K562 (cell line): ENCODE results near the gene ST7. TPM values are rescaled to one million over a fixed set of nuclear protein-coding genes. Genes with fewer than 3 reads are reported as not detected.
A peak's percentile ranks its signal among the peaks of the same experiment; 100 is the strongest.

ENCODE experiments used
- ARID1B ChIP-seq: fragments of 450-650 bp; IDR thresholded peaks from 2 replicates; pipeline ENCODE4 v1.6.1; 2016; ENCODE audit warnings: antibody characterized with exemption, mild to moderate bottlenecking, inconsistent platforms
- CBFA2T3 ChIP-seq: fragments of 450-650 bp; IDR thresholded peaks from 2 replicates; pipeline ENCODE4 v1.6.1; 2017
- DPF2 ChIP-seq: fragments of 450-650 bp; IDR thresholded peaks from 2 replicates; pipeline ENCODE4 v1.6.1; 2016
- ETV1 ChIP-seq: fragments of 450-650 bp; conservative IDR thresholded peaks from 2 replicates; pipeline ENCODE4 v1.6.1; 2016; ENCODE audit warnings: missing genetic modification characterization, control low read depth, low read depth, missing compliant biosample characterization
- HDAC2 ChIP-seq: fragments of 450-650 bp; IDR thresholded peaks from 2 replicates; pipeline ENCODE4 v1.6.1; 2016; ENCODE audit warnings: mild to moderate bottlenecking
- LEF1 ChIP-seq: fragments of 450-650 bp; IDR thresholded peaks from 2 replicates; pipeline ENCODE4 v1.6.1; 2016; ENCODE audit warnings: mild to moderate bottlenecking
- STAT5A ChIP-seq: IDR thresholded peaks from 2 replicates; pipeline ENCODE4 v1.6.1; 2012; ENCODE audit warnings: low read length, inconsistent platforms, borderline replicate concordance
- TEAD4 ChIP-seq, 2 experiments: sonication (generic) in 1 of 2; formaldehyde crosslinking in 1 of 2; IDR thresholded peaks; 2 replicates each; pipeline versions ENCODE4 v1.6.1 to v1.8.0; 2012 to 2022; ENCODE audit warnings: borderline replicate concordance in 1 of 2, inconsistent platforms in 1 of 2, low read length in 1 of 2, mild to moderate bottlenecking in 1 of 2, missing genetic modification reagents in 1 of 2
- ZBTB40 ChIP-seq, 2 experiments: fragments of 450-650 bp in 1 of 2; sonication (generic) in 1 of 2; formaldehyde crosslinking in 1 of 2; IDR thresholded peaks; 2 replicates each; pipeline versions ENCODE4 v1.7.1 to v1.9.0; 2016 to 2022; ENCODE audit warnings: inconsistent platforms in 1 of 2, mild to moderate bottlenecking in 1 of 2, missing genetic modification reagents in 1 of 2
- ZNF764 ChIP-seq: fragments of 250-450 bp; sonication (Bioruptor Pico); IDR thresholded peaks from 2 replicates; pipeline ENCODE4 v1.4.0; 2020; ENCODE audit warnings: low read depth, mild to moderate bottlenecking, moderate library complexity
- polyA plus RNA-seq, 8 experiments: library from polyadenylated mRNA; depleted of rRNA in 4 of 8; stranded (reverse) in 5 of 8; unstranded in 3 of 8; fragments of >200 nt; fragmentation: Nextera tagmentation in 2 of 8; fragmentation: Illumina TruSeq in 1 of 8; extraction: Ambion mirVana in 2 of 8; extraction: Trizol in 1 of 8; gene quantifications; 2 replicates each; pipeline versions ENCODE4 v1.2.1 to v1.2.3, GENCODE V29; 2011 to 2014; ENCODE audit warnings: inconsistent platforms in 1 of 8, missing spikeins in 1 of 8
- total RNA-seq, 7 experiments: library from RNA; depleted of rRNA in 6 of 7; stranded (reverse); fragments of >200 nt in 6 of 7; fragmentation: Illumina TruSeq in 2 of 7; extraction: Trizol in 2 of 7; gene quantifications; 2 replicates each; pipeline versions ENCODE4 v1.2.1 to v1.2.3, GENCODE V29; 2011 to 2021; ENCODE audit warnings: low replicate concordance in 1 of 7
- TF ChIP-seq, protein P1 (sequence below): IDR thresholded peaks from 2 replicates; pipeline ENCODE4 v1.6.1; 2012; ENCODE audit warnings: low read depth, low read length, improper control_type of control experiment, borderline replicate concordance
- TF ChIP-seq, protein P2 (sequence below): IDR thresholded peaks from 2 replicates; pipeline ENCODE4 v1.6.1; 2011; ENCODE audit not compliant: insufficient read length; ENCODE audit errors: extremely low read depth

The ST7 gene
- total and polyA plus RNA-seq, 9 of the 15 experiments (the other 6 are each of a cell fraction or from before 2014, with no cell fraction given), result 23.9 to 56.3 (median 36.9) TPM

DNA sequence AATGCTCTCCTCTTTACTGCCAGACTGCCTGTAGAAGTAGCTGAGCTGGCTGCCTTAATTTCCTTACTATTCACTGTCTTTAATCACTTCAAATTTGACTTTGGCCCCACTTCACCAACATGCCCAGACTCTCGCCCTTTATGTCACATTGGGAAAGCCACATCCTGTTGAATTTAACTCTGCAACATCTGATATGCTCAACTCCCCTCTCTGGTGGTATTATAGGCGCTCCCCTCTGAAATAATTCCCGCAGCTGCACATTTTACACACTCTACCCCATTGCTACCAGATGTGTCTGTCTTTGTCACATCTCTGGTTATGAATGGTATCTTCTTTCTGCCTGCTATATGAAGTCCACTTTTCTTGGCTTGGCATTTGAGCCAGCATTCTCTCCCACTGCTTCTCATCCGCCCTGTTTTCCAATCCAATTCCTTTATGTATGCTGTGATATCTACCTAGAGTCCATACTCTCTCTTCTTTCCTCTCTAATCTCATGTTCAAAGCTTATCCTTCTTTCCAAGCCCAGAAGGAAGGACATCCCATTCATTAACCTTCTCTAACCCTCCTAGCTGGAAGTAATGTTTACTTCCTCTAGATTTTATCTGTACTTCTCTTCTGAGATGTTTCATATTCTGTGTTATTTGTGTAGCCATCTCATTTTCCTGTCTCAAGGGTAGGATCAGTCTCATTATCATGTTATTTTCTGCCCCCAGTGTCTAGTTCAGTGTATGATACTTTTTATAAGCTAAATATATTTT is 134.5 kb downstream of the ST7 start (continued):
- TF ChIP-seq TEAD4 (IDR thresholded peaks at IDR 0.05; ENCODE audit: low read length), result peak; percentile 51; the same call in 1 of the 2 replicates
- no peak for TF ChIP-seq TEAD4 (CRISPR knock-in tag; IDR thresholded peaks at IDR 0.05; ENCODE audit: borderline replicate concordance)
- TF ChIP-seq ZNF764 (CRISPR knock-in tag), result no peak
- peak; percentile 61; the same call in 1 of the 2 replicates for TF ChIP-seq ETV1 (tag)
- TF ChIP-seq DPF2, result peak; percentile 71
- peak; percentile 47 for TF ChIP-seq ARID1B
- 0 out of 2 replicates have a peak, but pooled peaks have one; percentile 11 for TF ChIP-seq LEF1
- 0 out of 2 replicates have a peak, but pooled peaks have one; percentile 46 for TF ChIP-seq HDAC2
- TF ChIP-seq, protein P1, sequence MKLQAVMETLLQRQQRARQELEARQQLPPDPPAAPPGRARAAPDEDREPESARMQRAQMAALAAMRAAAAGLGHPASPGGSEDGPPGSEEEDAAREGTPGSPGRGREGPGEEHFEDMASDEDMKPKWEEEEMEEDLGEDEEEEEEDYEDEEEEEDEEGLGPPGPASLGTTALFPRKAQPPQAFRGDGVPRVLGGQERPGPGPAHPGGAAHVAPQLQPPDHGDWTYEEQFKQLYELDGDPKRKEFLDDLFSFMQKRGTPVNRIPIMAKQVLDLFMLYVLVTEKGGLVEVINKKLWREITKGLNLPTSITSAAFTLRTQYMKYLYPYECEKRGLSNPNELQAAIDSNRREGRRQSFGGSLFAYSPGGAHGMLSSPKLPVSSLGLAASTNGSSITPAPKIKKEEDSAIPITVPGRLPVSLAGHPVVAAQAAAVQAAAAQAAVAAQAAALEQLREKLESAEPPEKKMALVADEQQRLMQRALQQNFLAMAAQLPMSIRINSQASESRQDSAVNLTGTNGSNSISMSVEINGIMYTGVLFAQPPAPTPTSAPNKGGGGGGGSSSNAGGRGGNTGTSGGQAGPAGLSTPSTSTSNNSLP, result peak; percentile 9; the same call in 1 of the 2 replicates
- TF ChIP-seq, protein P2, sequence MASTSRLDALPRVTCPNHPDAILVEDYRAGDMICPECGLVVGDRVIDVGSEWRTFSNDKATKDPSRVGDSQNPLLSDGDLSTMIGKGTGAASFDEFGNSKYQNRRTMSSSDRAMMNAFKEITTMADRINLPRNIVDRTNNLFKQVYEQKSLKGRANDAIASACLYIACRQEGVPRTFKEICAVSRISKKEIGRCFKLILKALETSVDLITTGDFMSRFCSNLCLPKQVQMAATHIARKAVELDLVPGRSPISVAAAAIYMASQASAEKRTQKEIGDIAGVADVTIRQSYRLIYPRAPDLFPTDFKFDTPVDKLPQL, result no peak
- 0 out of 2 replicates have a peak, but pooled peaks have one; percentile 23 for TF ChIP-seq ZBTB40 (IDR thresholded peaks at IDR 0.05)
- TF ChIP-seq ZBTB40 (CRISPR knock-in tag; IDR thresholded peaks at IDR 0.05), result no peak
- TF ChIP-seq CBFA2T3, result peak; percentile 43; the same call in 1 of the 2 replicates
- TF ChIP-seq STAT5A, result peak; percentile 17; the same call in 1 of the 2 replicates
